GM11168 (cell line): ENCODE measurements around the gene LIMS2.

Experiments
- in situ Hi-C: fragments of 300-500 bp; cut with MboI; formaldehyde crosslinking; loops from one replicate; pipeline ENCODE4 v1.12.0; 2022; ENCODE audit warnings: low sequenced_read_pairs; ENCODE audit not compliant: unreplicated experiment

Gene LIMS2

DNA sequence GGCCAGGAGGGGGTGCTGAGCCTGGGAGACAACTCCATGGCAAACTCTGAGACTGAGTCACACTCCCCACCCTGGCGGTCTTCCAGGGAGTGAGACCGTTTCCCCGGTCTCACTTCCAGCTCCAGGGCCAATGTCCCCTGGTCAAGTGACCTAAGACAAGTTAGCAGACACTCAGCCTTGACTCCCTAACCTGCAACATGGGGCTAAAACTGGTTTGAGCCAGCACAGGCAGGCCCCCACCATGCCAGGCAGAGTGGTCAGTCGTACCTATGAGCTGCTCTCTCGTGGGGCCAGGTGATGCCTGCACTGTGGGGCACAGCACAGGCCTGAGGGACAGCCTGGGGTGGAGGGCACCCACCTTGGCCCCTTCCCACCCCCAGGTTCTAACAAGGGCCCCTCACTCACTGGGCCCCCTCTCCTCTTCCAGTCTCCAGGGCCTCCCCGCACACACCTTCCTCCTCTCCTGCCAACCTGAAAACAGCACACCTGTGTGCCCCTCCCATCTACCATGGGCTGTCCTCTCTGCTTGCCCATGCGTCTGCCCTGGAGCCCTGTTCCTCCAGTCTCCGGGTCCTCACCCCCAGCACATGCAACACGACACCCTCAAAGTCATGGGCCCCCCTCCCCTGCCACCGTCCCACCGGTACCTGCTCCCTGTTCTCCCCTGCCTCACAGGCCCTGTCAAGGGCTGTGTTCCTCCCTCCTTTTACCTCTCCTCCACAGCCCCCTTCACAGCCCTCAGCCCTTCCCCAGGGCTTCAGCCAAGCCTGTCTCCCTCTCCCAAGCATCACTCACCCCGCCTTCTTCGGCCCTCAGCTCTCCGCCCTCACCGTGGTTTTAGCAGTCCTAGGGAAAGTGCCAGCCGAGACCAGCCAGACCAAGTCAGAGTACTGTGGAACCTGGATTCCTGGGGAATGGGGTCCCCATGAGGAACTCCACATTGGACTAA, 27.8 kb downstream of the LIMS2 start:
- in situ Hi-C loops, result no loop called here

DNA sequence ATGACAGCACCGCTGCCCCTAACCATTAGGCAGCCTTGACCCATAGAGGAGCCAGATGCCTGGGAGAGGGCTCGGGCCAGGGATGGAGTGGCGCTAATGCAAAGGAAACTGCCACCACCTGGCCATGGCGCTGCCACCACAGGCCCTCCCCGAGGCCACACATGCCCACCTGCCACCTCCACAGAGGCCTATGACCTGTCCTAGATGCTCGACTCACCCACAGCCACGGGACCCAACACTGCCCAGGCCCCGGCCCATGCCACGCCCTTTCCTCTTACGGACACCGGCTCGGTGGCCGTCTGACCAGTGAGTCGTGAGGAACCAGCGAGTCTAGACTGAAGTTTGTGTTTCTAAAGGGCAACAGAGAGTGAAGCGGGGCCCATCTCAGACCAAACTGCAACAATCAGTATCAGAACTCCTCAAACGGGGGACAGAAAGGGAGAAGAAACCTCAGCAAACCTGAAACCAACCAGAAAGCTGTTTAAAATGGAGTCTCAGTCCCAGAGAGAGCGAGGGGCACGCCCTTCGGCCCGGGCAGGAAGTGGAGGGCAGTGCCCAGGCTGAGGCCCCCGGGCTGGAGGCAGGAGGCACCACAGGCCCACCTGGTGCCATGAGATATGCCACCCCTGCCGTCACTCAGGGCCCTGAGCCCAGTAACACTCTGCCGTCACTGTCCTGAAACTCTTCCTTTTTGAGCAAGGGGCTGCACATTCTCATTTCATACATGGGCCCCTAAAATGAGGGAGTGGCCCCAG, 28.7 kb downstream of the LIMS2 start:
- in situ Hi-C loops, result no loop called here

DNA sequence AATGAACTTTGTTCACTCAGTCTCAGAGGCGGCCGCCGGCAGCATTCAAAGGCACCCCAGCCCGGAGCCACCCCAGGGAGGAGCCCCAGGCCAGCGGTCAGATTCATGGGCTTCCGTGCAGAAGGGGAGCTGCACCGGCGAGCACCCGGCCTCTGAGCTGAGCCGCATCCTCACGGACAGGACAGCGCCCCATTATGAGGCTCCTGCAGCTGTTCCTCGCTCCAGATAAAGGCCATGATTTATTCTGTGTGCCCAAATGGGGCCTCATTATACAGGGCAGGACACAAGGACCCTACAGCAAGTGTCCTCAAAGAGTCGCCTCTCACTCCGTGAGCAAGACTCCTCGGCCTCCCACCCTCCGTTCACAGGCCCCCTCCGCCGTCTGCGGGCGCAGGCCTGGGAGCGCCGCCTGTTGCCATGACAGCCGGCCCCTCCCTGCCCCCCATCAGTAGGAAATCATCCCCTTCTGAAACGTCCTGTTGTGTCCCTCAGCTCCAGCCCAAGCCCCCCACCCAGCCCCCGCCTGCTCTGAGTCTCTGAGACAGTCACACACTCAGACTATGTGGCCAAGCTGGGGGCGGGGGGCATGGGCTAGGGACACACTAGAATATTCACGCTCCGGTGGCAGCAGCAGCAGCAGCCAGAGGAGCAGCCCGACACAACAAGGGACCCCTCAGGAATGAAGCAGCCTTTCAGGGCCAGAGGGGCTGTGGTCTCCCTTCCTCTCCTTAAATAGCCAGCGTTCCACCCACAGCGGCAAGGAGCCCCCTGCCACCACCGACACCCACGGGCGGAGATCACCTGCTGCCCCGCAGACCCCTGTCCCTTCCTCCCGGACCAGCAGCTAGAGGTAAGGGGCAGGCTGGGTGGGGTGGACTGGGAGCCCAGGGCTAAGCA, 29.7 kb downstream of the LIMS2 start, which contains the start of gene GPR17:
GPR17 (plus strand) TSS at position 759 of the 897 bp plus-strand sequence. CDS start 4,583 bp downstream, outside the sequence.
- in situ Hi-C loops, result no loop called here

DNA sequence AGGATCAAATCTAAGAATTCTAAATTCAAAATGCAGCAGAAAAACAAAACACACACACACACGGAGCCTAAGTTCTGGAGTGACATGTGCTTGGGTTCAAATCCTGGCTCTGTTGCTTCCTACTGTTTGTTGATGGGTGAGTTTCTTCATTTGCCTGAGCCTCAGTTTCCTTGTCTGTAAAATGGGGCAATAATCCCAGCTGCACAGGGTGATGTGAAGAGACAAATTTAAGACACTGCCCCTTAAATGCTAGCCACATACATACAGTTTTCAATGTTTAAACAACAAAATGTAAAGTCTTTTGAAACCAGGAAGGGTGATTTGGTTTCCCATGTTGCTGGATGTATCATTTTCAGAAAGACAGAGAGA, 30.3 kb downstream of the LIMS2 start:
- in situ Hi-C loops, result no loop called here

DNA sequence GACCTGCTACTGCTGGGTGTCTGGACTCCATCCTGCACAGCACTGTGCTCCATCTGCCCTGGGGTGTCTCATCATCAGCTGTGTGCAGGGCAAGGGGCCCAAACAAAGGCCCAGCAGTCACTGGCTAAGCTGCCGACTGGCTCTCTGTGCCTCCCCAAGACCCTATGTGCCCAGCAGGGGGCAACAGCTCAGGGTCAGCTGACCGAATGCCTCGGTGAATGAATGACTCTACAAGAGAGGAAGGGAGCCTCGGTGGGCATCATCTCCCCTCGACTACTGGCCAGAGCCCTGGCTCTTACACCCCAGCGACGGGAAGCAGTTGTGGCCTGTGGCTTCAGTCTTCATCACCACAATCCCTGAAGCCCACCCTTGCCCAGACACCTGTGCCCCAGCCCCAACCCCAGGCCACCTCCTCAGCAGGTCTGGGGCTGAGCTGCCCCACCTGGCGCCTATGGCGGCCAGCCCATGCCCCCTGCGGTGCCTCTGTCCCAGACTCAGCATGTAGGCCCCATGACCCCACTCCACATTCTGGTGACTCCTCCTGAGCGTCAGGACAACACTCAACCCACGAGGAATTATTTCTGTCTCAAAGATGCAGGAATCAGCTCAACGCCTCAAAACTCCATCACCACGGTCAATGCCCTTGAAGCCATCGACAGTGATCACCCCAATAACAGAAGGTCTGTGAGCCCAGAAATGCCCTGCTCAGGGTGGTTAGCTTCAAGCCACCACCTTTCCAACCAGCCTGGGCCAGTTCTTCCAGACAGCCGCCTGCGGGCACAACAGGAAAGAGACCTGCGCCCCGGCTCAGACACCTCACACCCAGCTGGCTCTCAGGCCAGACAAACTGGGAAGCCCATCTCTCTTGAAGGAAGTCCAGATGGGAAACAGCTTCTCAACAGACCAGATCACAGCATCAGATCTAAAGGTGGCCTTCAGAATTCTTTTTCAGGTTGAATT, 31.0 kb downstream of the LIMS2 start:
- in situ Hi-C loops, result no loop called here

DNA sequence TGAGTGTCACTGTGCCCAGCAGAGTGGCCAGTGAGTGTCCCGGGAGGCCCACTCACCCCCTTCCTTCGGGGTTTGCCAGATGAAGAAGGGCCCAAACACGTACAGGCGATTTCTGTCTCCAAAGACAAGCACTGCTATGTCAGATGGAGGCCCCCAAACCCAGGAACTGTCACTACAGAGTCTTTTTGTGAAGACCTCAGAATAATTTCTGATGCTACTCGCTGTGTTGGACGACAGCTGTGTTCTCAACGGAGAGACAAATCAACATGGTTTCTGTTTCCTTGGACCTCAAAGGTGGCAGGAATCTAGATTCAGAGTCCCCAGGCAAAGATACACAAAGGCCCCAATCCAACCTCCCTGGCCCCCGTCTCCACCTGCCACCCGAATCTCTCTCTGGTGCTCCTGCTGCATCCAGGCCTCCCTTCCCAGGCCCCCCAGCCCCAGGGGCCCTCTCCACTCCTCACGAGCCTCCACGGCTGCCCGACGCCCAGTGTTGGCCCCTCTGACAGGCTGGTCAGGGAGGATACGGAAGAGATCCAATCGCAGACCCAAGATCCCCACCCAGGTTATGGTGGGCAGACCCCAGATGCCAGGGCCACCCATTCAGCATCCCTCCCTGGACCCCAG, 31.8 kb downstream of the LIMS2 start:
- in situ Hi-C loops, result no loop called here

DNA sequence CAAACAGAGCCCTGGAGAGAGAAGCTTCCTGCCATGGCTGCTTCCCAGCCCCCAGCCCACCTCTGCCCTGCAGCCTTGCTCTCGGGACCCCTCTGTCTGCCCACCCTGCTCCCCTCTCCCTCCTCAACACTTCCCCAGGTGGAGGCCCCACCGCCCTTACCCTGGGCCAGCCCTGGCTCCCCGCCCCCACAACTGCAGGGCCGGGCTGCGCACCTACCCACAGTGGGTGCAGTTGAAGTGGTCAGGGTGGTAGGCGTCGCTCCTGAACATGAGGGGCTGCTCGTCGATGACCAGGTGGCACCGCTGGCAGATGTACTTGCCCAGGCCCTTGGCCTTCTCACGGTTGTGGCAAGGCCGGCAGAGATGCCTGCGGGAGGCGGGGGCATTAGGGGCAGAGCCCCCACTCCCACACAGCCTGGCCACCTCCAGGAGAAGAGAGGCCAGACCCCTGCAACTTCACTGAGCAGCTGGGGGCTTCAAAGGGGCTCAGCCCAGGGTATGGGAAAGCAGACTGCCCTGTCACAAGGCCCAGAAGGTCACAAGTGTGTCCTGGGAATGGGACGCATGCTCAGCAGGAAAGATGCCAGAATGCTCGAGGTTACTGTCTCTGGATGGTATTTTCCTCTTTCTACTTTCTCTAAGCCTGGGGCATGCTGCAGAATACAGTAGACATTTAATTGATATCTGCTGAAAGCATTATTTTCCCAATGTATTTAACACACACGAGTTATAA, 32.5 kb downstream of the LIMS2 start:
- in situ Hi-C loops, result no loop called here

DNA sequence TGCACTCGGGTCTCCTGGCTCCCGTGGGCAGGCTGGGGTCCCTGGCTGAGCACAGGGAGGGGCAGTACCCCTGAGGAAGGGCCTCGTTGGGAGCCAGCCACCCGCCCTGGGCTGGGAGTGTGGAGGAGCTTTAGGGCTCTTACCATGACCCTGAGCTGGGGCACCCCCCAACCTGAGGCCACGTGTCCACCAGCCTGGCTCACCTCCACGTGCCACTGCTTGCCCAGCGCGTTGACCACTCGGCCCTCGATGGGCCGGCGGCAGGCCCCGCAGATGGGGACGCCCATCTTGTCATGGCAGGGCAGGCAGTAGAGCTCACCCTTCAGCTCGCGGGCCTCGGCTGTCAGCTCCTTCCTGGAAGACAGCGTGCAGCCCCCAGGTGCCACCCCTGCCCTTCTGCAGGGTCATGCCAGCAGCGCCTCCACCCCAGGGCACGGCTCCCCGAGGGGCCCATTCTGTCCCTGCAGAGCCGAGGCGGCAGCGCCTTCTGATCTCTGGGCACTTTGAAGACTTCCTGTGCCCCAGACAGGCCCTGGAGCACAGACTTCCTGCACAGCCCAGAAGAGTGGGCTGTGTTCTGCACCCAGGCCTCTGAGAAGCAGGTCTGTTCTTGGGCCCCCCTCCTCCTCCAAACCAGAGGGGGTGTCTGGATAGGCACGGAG, 33.4 kb downstream of the LIMS2 start:
- in situ Hi-C loops, result no loop called here

DNA sequence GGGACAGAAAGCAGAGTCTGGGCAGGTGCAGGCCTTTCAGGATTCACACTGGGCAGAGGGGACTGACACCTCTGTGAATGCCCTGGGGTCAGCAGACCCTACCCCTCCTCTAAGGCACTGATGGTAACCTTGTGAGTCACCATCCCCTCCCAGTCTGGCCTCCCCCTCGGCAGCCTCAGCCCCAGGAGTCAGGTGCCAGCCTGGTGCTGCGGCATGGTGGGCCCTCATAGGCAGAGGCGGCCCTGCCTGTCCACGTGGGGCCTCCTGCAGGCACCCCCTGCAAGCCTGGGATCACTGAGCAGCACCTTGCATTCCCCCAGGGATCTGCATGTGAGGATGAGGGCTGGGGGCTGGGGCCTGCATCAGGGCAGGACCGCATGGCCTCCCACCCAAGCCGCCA, 34.2 kb downstream of the LIMS2 start:
- in situ Hi-C loops, result no loop called here

DNA sequence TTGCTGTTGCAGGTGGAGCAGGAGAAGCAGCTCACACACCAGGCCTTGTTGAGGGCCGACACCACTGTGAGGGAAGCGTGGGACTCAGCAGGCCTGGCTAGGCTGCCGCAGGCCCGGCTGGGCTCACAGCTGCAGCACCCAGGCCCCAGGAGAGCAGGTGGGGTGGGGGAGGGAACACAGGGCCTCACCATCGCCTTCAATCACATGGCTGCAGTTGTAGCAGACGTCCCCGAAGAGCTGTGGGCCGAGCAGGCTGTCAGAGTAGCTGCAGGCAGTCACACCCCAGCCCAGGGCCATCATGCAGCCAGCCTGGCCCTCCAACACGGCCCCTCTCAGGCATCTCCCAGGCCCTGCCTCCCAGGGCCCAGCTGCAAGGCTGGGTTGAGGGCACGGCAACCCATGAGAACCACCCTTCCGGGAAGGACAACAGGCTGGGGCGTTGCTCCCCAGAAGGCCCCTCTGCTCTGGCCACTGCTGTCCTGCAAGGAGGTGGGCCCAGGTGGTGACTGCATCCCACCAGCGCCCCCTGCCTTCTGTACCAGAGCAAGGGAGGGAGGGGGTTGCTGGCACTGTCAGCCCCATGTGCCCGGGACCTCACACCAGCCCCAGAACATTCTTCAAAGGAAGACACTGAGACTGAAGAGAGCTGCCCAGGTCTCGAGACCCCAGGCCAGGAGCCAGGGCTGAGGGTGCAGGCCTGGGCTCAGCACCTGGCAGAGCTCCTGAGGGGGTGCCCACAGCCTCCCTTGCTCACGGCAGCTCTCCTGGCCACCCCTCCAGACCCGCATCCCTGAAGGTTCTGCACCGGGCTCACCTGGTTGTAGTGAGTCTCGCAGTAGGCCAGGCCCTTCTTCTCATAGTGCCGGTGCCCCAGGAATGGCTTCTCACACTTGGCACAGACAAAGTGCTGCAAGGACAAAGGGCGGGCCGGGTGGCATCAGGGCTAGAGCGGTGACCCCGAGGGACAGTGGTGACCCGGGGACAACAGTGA, 35.0 kb downstream of the LIMS2 start:
- in situ Hi-C loops, result no loop called here

DNA sequence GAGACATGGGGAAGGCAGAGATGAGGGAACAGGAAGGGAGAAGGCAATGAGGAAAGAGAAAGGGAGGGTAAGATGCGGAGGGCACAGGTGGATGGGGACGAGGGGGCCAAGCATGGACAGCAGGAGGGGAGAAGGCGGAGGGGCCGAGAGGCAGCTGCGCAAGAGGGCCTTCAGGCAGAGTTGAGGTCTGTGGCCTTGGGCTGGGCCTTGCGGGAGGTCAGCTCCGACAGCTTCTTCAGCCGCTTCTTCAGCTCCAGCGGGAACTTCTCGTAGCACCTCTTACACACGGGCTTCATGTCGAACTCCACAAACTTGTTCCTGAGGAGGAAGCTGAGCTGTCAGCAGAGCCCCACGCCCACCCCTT, 36.2 kb downstream of the LIMS2 start:
- in situ Hi-C loops, result no loop called here

DNA sequence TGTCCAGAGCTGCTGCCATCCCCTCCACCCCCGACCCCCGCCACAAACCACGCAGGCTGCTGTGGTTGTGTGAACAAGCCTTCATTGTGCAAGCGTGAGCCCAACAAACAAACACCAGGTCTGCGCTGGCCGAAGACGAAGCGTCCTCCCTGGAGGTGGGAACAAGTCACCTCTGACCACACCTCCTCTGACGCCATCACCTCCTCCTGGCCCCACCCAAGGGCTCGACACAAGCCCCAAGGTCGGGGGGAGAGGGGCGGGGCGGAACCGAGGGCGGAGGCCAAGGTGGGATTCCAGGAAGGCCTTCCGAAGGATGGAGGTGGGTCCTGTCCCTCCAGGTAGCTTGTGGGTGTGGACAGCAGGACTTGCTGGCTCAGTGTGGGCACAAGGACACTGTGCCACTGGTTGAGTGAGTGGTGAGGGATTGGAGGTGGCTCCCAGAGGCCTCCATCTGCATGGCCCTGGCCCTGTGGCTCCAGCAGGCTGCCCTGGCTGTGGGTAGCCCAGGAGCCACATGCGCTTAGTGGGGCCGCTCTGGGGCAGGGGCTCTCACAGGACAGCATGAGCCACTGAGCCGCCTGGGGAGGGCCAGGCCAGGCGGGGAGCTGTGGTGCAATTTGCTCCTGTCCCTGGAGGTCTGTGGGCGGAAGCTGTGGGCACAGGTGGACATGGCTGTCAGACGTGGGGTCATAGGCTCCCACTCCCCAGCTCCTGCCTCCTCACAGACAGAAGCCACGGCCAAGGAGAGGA, 36.8 kb downstream of the LIMS2 start:
- in situ Hi-C loops, result no loop called here

DNA sequence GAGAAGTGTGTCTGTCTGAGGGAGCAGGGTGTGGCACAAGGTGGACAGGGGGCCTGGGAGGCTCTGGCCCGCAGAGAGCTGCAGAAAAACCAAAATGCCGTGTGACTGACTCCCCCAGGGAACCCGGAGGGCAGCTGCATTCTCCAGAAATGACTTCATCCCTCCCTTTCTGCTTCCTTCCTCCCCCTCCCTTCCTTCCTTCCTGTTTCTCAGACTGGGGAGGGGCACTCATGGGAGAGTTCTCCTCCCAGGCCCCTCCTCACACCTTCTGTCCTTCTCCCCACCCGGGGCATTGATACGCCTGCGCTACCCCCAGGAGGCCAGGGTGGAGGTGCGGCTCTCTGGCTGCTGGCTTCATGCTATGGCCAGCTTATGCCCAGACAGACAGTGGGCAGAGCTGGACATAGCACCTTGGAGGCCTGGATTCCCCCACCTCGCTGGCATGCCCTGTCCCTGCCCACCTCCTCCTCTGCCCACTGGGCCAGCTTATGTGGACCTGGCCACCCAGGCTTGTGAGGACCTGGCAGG, 37.5 kb downstream of the LIMS2 start:
- in situ Hi-C loops, result no loop called here

DNA sequence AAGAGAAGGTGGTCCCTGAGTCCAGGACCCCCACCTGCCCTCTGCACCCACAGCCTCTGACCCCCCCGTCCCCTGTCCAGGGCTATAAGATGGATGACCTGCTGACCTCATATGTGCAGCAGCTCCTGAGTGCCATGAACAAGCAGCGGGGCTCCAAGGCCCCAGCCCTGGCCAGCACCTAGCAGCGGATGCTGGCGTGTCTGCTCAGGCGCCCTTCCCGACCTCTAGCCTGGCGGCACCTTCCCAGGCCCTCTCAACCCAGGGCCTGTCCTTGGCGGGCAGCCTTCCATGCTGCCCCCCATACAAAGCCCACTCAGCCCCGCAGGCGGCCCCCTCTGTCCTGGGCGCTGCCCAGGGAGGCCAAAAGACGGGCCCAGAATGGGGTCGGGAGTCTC, 38.1 kb downstream of the LIMS2 start:
- in situ Hi-C loops, result no loop called here
